GM13977 (cell line): ENCODE results near the gene RAB3C.

Source experiments
- DNase-seq: peaks from one replicate; pipeline ENCODE4 v3.0.0; 2012; ENCODE audit warnings: low spot score
- CTCF ChIP-seq: IDR thresholded peaks from 2 replicates; pipeline ENCODE4 v1.5.1; 2012; ENCODE audit warnings: mild to moderate bottlenecking, control low read depth; ENCODE audit not compliant: insufficient read depth; ENCODE audit errors: extremely low read depth, missing control alignments
- in situ Hi-C: fragments of 300-500 bp; cut with MboI; formaldehyde crosslinking; loops from one replicate; pipeline ENCODE4 v1.12.0; 2022; ENCODE audit warnings: low sequenced_read_pairs, low pct_unique_long_range_greater_than_20kb, mixed read lengths, inconsistent platforms; ENCODE audit not compliant: unreplicated experiment

RAB3C gene

GRCh38 chr5:58674711-58675110, 91.8 kb downstream of the RAB3C start:
- TF ChIP-seq CTCF = no peak
- DNase-seq = no peak
- in situ Hi-C loops = no loop called here

- in situ Hi-C loops = no loop called here
- no peak for TF ChIP-seq CTCF
- DNase-seq = no peak
Measured at GRCh38 chr5:58675341-58675740, 92.5 kb downstream of the RAB3C start.

- in situ Hi-C loops = no loop called here
- no peak for DNase-seq
- TF ChIP-seq CTCF = no peak
Measured at GRCh38 chr5:58677650-58678049, 94.8 kb downstream of the RAB3C start.

- TF ChIP-seq CTCF = no peak
- DNase-seq = no peak
- in situ Hi-C loops = no loop called here
Measured at GRCh38 chr5:58680503-58680902, 97.6 kb downstream of the RAB3C start.

GRCh38 chr5:58681943-58682342, 99.1 kb downstream of the RAB3C start:
- DNase-seq = no peak
- no peak for TF ChIP-seq CTCF
- in situ Hi-C loops = no loop called here

GRCh38 chr5:58683567-58683966, 100.7 kb downstream of the RAB3C start:
- no peak for TF ChIP-seq CTCF
- in situ Hi-C loops = no loop called here
- no peak for DNase-seq

- no peak for DNase-seq
- in situ Hi-C loops = no loop called here
- no peak for TF ChIP-seq CTCF
Measured at GRCh38 chr5:58687079-58687478, 104.2 kb downstream of the RAB3C start.
